GM12892 (cell line): ENCODE measurements around the gene COL15A1.

Experiments used
- POLR2A ChIP-seq: IDR thresholded peaks from 2 replicates; pipeline ENCODE4 v1.6.1; 2011; ENCODE audit warnings: low read depth, low read length, control low read depth
- POLR2AphosphoS5 ChIP-seq: IDR thresholded peaks from 2 replicates; pipeline ENCODE4 v1.6.1; 2011; ENCODE audit warnings: low read depth, low read length, control low read depth
- TAF1 ChIP-seq: IDR thresholded peaks from 2 replicates; pipeline ENCODE4 v1.6.1; 2011; ENCODE audit warnings: low read depth, mild to moderate bottlenecking, control low read depth, low read length, borderline replicate concordance

DNA sequence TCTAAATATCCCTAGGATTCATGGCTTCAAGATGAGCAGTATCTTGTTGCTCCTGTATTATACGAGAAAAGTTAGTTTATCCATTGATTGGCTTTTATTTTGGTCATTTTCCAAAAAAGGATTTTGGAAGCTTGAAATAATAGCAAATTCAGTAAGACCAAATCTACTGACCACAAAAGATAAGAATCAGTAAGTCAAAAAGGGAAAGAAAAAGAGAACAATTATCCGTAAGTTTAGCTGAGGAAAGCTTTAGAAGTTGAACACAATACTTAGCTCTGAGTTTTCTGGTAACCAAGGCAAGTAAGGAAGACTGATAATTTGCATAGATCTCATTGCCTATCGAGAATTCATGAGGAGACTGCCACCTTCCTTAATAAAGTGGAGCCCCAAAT, 170.3 kb downstream of the COL15A1 start:
- no peak for TF ChIP-seq TAF1
- TF ChIP-seq POLR2A: no peak
- no peak for TF ChIP-seq POLR2AphosphoS5
